T47D (cell line): ENCODE measurements around the gene FGD3.

Experiments used
- DNase-seq, 2 experiments: peaks; one replicate each; pipeline versions ENCODE4 v3.0.0 to v3.0.0-alpha.2; 2011 to 2012; ENCODE audit warnings: low read depth in 1 of 2, low spot score in 1 of 2
- JUND ChIP-seq: IDR thresholded peaks from 2 replicates; pipeline ENCODE4 v1.6.1; 2012; ENCODE audit warnings: low read depth
- in situ Hi-C: cut with HindIII; loops from 2 replicates; pipeline ENCODE4 v1.10.0; 2016; ENCODE audit warnings: low sequenced_read_pairs, low pct_unique_long_range_greater_than_20kb

The FGD3 gene

DNA sequence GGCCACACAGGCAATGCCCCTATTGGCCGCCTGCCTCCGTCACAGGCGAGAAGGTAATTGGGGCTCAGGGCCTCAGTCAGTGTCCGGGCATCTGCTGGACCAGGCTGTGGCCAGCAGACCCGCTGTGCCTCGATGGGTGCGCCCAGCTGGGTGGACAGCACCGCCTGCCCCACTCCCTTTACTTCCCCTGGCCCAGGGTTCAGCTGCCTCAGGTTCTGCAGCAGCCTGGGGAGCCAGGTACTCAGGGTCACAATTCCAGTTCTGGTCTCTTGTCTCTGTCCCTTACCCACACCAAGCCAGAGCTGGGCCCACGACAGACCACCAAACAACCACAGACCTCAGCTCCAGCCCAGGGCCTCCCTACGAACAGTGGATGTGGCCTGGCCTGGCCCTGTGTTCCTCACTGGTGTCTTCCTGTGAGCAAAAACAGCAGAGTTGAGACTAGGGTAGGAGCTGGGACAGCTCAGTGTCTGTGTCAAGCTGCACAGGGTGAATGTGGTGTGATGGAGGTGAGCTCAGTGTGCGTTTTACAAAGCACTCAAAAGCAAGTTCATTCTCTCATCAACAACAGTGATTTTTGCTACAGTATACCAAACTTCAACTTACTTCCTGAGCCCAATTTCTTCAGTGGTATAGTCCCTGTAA lies 77.8 kb downstream of the FGD3 start:
- DNase-seq, result no peak

DNA sequence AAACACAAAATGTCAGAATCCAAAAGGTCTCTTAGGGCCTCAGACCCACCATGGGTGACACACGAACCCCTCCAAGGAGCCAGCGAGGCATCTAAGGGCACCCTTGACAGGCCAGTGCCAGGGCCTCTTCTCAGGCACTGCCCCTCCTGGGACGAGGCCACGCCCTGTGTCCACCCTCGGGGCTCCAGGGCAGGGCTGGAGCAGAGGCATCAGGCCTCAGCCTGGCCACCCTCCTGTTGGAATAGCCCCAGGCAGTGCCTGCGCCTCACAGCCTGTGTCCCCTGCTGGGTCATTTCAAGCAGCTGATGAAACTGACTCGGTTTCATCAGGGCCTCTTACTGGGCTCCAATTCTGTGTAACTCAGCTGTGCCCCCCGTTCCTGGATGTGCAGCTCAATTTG lies 78.4 kb downstream of the FGD3 start:
- in situ Hi-C loops, result no loop called here
- no peak for DNase-seq
- TF ChIP-seq JUND, result no peak

More for the DNA sequence above, 77.8 kb downstream of the FGD3 start:
- in situ Hi-C loops, result no loop called here
- TF ChIP-seq JUND, result no peak

DNA sequence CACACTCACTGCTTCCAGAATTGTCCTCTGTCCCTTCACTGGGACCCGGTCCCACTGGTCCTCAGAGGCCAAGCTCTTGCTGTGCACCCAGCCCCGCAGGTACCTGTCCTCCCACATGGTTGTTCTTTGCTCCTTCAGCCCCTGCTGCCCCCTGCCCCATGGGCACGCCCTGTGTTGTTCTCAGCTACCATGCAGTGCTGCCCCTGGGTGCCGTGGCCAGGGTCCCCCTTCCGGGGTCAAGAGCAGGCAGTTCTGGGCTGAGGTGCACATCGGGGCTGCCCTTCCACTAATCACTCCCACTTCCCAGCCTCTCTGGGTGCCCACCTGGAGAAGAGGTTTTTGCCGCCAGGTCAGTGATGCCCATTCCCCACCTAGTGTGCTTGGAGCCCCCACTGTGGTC lies 79.3 kb downstream of the FGD3 start:
- DNase-seq, result no peak
- in situ Hi-C loops, result no loop called here
- no peak for TF ChIP-seq JUND

DNA sequence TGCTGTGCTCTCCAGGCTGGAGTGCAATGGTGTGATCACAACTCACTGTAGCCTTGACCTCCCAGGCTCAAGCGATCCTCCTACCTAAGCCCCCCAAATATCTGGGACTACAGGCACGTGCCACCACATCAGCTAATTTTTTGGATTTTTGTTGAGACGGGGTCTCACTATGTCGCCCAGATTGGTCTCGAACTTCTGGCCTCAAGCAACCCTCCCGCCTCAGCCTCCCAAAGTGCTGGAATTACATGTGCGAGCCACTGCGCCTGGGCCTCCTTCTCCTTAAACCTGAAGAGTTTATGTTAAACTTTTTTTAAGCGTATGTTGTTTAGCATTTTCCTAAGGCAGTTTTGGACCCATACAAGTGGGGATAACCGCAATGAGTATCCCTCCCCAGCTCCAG lies 80.4 kb downstream of the FGD3 start:
- in situ Hi-C loops, result no loop called here
- no peak for DNase-seq
- no peak for TF ChIP-seq JUND

DNA sequence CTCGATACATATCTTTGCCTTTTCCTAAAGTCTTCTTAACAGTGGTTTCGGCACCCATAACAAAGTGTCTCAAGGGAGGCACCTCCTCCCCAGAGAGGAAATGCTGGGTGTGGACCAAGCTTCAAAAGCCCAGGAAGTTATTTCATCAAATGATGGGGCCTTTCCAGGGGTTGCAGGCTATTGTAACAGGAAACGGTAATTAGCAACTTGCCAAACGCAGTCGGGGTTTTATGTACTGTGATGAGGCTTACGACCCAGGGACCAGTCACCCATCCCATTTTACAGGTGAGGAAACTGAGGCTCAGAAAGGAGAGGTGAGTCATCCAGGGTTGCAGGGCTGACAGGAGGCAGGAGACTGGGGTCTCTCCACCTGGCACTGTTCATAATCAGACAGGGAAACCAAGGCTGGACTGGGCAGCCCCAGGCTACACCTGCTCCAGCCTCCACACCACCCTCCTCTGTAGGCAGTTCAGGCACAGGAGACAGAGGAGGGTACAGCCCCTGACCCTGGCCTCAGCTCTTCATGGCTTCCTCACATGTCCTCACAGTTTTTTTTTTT lies 81.2 kb downstream of the FGD3 start:
- no peak for TF ChIP-seq JUND
- in situ Hi-C loops, result no loop called here
- DNase-seq, result no peak

DNA sequence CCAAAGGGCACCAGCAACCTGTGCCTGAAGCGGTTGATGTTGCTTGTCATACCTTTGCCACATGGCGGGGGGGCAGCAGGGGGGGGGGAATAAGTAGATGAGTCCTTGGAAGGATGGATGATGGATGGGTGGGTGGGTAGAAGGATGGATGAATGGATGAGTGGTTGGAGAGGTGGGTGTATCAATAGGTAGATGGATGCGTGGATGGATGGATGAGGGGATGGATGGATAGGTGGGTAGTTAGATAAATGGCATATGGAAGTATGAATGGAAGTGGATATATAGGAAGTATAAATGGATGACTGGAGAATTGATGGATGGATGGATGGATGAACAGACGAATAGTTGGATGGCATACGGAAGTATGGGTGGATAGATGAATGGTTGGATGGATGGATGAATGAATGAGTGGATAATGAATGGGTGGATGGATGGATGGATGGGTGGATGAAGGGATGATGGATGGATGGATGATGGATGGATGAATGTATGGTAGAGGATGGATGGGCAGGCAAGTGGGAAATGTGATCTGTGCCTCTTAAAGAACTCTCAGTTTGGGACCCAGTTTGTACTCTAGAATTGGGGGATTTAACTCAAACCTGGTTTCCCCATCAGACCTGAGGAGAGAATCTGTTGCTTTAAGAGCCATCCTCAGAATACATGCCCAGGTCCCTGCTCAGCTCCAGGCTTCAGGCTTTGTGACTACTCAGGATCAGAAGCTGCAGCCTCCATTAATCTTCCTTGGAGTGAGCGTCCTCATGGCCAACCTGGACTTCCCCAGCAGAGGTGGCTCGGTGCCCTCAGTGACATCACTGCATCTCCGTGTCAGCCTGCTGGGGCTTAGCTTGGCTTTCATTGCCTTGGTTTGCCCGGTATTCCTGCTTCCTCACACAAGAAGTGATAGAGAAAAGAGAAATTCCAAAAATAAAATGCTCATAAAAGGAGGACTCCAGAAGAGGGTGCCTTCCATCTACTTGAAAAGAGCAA lies 83.6 kb downstream of the FGD3 start:
- in situ Hi-C loops, result no loop called here
- TF ChIP-seq JUND, result no peak
- DNase-seq, result no peak

DNA sequence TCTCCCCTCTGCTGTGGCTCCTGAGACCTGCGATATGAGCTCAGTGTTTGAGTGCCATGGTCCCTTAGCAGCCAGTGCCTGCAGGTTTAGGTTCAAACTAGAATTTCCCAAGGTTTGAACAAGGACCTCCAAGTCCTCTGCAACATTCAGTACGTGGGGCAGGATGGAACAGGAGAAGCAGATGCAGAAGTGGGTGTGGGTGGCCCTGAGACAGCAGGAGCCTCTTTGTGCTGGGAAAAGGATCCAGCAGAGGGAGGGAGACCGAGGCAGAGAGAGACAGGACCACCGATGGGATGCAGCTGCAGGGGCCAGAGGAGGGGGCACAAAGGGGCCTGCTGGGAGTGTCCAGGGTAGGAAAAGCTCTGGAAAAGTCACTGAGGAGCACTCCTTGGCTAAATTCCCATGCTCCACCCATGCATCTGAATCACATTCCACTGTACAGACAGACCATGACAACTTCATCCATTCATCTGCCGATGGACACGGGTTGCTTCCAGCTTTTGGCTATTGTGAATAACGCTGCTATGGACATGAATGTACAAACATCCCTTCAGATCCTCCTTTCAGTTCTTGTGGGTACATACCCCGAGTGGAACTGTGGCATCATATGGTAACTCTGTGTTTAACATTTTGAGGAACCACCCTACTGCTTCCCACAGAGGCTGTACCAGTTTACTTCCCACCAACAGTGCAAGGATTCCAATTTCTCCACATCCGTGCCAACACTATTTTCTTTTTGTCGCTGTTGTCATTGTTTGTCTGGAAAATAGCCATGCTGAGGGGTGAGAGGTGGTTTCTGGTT lies 84.5 kb downstream of the FGD3 start:
- in situ Hi-C loops, result no loop called here
- no peak for TF ChIP-seq JUND
- no peak for DNase-seq

DNA sequence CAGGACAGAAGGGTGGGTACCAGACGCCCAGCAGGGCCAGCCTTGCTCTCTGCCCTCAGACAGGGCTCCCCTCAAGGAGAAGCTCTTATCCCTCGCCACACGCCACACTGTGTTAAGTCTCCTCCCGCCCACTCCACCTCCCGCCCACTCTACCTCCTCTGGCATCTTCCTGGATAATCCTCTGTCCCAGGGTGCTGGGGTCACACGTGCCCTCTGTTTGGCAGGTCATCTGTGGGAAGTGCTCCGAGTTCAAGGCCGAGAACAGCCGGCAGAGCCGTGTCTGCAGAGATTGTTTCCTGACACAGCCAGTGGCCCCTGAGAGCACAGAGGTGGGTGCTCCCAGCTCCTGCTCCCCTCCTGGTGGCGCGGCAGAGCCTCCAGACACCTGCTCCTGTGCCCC lies 85.2 kb downstream of the FGD3 start:
- in situ Hi-C loops, result no loop called here
- TF ChIP-seq JUND, result no peak
- no peak for DNase-seq

DNA sequence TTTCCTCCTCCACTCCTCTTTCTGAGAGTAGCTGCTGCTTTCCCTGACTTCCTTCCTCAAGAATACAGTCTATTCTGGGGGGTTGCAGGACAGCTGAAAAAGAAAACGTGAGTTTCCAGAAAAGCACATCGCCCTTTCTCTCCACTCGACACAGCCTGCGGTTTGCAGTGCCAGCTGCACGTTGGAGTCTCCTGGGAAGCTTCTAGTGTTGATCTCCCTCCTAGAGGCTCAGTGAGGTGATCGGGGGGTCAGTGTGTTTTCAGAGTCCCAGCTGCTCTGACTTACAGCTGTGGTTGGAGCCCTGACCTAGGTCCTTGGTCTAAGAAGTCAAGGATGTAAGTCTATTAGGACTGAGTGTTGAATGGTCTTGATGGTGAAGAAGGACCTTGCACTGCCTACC lies 86.2 kb downstream of the FGD3 start:
- in situ Hi-C loops, result no loop called here
- TF ChIP-seq JUND, result no peak
- DNase-seq, result no peak

DNA sequence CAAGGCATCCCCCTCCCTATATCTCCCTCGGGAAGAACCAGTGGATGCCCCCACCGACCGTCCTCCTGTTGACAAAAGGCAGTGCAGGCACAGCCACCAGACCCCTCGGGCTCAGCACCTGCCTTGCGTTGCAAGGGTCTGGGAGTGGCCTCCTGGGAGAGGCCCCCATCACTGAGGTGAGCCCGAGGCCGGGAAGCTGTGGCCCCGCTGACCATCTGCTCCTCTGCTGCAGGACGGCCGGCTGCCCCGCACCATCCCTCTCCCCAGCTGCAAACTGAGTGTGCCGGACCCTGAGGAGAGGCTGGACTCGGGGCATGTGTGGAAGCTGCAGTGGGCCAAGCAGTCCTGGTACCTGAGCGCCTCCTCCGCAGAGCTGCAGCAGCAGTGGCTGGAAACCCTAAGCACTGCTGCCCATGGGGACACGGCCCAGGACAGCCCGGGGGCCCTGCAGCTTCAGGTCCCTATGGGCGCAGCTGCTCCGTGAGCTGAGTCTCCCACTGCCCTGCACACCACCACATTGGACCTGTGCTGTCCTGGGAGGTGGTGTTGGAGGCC lies 87.9 kb downstream of the FGD3 start:
- DNase-seq, result no peak
- TF ChIP-seq JUND, result no peak
- in situ Hi-C loops, result no loop called here

DNA sequence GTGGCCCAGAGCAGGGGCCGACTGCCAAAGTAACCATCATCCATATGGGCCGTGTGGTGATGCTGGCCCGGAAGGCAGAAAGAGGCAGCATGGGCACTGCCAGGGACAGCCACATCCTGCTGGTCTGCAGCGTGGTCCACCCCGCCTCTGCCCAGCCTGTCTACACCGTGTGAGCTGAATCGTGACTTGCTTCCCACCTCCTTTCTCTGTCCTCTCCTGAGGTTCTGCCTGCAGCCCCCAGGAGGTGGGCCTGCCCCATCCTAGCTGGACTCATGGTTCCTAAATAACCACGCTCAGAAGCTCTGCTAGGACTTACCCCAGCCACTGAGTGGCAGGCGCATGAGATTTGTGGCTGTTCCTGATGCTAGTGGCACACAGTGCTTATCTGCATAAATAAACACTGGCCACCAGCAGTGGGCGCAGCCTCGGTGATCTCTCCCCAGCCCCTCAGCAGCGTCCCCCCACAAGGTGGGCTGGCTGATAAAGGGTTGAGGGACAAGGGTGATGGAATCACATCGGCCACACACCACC lies 88.6 kb downstream of the FGD3 start:
- no peak for TF ChIP-seq JUND
- in situ Hi-C loops, result no loop called here
- DNase-seq, result no peak
